Measurements from ENCODE around the gene VPS16. TPM values are rescaled to one million over a fixed set of nuclear protein-coding genes. Genes with fewer than 3 reads are reported as not detected.

Gene VPS16
- total RNA-seq, 6 experiments from 2014 or later, result 17.2 to 22.2 (median 19.1) TPM

Other genes with a start within 250 kb of the VPS16 start
- gene NOP56, start 188.1 kb upstream of the VPS16 start, total RNA-seq, result 10 to 100 TPM; 32.7 to 60.9 (median 42.7) TPM
- 10 to 100 TPM; 37.6 to 78.1 (median 43.6) TPM for gene IDH3B, start 176.5 kb upstream of the VPS16 start, total RNA-seq
- gene EBF4, start 148.0 kb upstream of the VPS16 start, total RNA-seq, result 10 to 100 TPM in 1 of 6 experiments, 1 to 10 TPM in 5; 2.8 to 16.6 (median 6.2) TPM
- under 1 TPM in 3 of 6 experiments, not detected in 3; 0.07 to 0.16 (median 0.12) TPM for gene CPXM1, start 40.1 kb upstream of the VPS16 start, total RNA-seq
- not detected for gene C20orf141, start 25.8 kb upstream of the VPS16 start, total RNA-seq
- gene TMEM239, start 24.4 kb upstream of the VPS16 start, total RNA-seq, result not detected
- gene PCED1A, start 90 bp upstream of the VPS16 start, total RNA-seq, result 10 to 100 TPM in 5 of 6 experiments, 1 to 10 TPM in 1; 9.6 to 22.2 (median 18.6) TPM
- 10 to 100 TPM; 15.7 to 22.1 (median 18.6) TPM for gene PTPRA, start 32.7 kb downstream of the VPS16 start, total RNA-seq
- gene GNRH2, start 202.9 kb downstream of the VPS16 start, total RNA-seq, result under 1 TPM in 3 of 6 experiments, not detected in 3; 0.55 to 0.81 (median 0.66) TPM
- 10 to 100 TPM; 27.8 to 59.1 (median 38.0) TPM for gene MRPS26, start 205.3 kb downstream of the VPS16 start, total RNA-seq
- gene OXT, start 230.9 kb downstream of the VPS16 start, total RNA-seq, result 10 to 100 TPM in 2 of 6 experiments, 1 to 10 TPM in 4; 1.8 to 41.2 (median 7.0) TPM
- under 1 TPM in 2 of 6 experiments, not detected in 4; 0.74 to 0.93 TPM for gene AVP, start 244.0 kb downstream of the VPS16 start, total RNA-seq